HG03565 (cell line): ENCODE measurements around the gene CPEB4.

ENCODE experiments used
- ATAC-seq: cut with Tn5 transposase; IDR thresholded peaks from one replicate; pipeline ENCODE4 v1.9.1; 2021; ENCODE audit warnings: mild to moderate bottlenecking, moderate library complexity; ENCODE audit not compliant: unreplicated experiment

CPEB4 gene

GRCh38 chr5:173887610-173888472 lies at the start of gene CPEB4:
CPEB4 (plus strand) TSS chr5:173888349; CDS start chr5:173889734, 1,385 bp downstream.
- ATAC-seq: peak; percentile 87

GRCh38 chr5:173839117-173839713 lies 48.9 kb upstream of the CPEB4 start:
- no peak for ATAC-seq

- no peak for ATAC-seq
These were observed 47.8 kb upstream of the CPEB4 start for GRCh38 chr5:173840111-173840983.

GRCh38 chr5:173841710-173842109 lies 46.4 kb upstream of the CPEB4 start:
- no peak for ATAC-seq

GRCh38 chr5:173843794-173844193 lies 44.4 kb upstream of the CPEB4 start:
- no peak for ATAC-seq

GRCh38 chr5:173845321-173845720 lies 42.8 kb upstream of the CPEB4 start:
- ATAC-seq: no peak

- no peak for ATAC-seq
These were observed 41.1 kb upstream of the CPEB4 start for GRCh38 chr5:173846929-173847501.

- ATAC-seq: no peak
These were observed 39.1 kb upstream of the CPEB4 start for GRCh38 chr5:173848986-173849596.

- ATAC-seq: no peak
These were observed 38.2 kb upstream of the CPEB4 start for GRCh38 chr5:173849908-173850307.

- no peak for ATAC-seq
These were observed 37.5 kb upstream of the CPEB4 start for GRCh38 chr5:173850659-173851058.

- no peak for ATAC-seq
These were observed 36.4 kb upstream of the CPEB4 start for GRCh38 chr5:173851595-173852243.

GRCh38 chr5:173852790-173853359 lies 35.3 kb upstream of the CPEB4 start:
- ATAC-seq: no peak

GRCh38 chr5:173853370-173854131 lies 34.6 kb upstream of the CPEB4 start:
- ATAC-seq: no peak

GRCh38 chr5:173855162-173855994 lies 32.8 kb upstream of the CPEB4 start:
- ATAC-seq: no peak

GRCh38 chr5:173855995-173856656 lies 32.0 kb upstream of the CPEB4 start:
- no peak for ATAC-seq

- no peak for ATAC-seq
These were observed 30.9 kb upstream of the CPEB4 start for GRCh38 chr5:173857234-173857633.

GRCh38 chr5:173858021-173858669 lies 30.0 kb upstream of the CPEB4 start:
- ATAC-seq: no peak
